H1 (cell line): ENCODE measurements around the gene RAP1B. TPM values are rescaled to one million over a fixed set of nuclear protein-coding genes. Genes with fewer than 3 reads are reported as not detected.

Experiments used
- CTCF ChIA-PET: fragments of 300-600 bp; sonication (Branson Sonifier 250); formaldehyde crosslinking; loops from one replicate; lab custom pipeline; 2021; ENCODE audit not compliant: partially characterized antibody; lab: Charles Lee
- POLR2A ChIA-PET: fragments of 300-600 bp; sonication (Branson Sonifier 250); formaldehyde crosslinking; loops from one replicate; lab custom pipeline; 2021; ENCODE audit warnings: inconsistent platforms; ENCODE audit not compliant: partially characterized antibody; lab: Charles Lee
- DNase-seq, 2 experiments: peaks; one replicate each; pipeline versions ENCODE4 v3.0.0 to v3.0.0-alpha.2; 2010 to 2022; ENCODE audit warnings: low spot score in 2 of 2, low read depth in 1 of 2, mixed read lengths in 1 of 2
- FAIRE-seq: peaks from 2 replicates; lab custom pipeline; 2011; peaks lifted over from hg19 to GRCh38; lab: Jason Lieb, UNC
- H2AFZ ChIP-seq: 2 replicates; pipeline ENCODE4 v1.8.1; 2012; ENCODE audit warnings: low read length, inconsistent platforms
- H2AK5ac ChIP-seq: 2 replicates; pipeline ENCODE4 v1.6.1; 2013; ENCODE audit warnings: low read depth, low read length
- H2BK120ac ChIP-seq: replicated peaks from 2 replicates; pipeline ENCODE3; 2013; ENCODE audit warnings: low read depth, low read length, inconsistent platforms
- H2BK12ac ChIP-seq: 2 replicates; pipeline ENCODE4 v1.6.1; 2013; ENCODE audit warnings: low read depth, low read length
- H2BK15ac ChIP-seq: 2 replicates; pipeline ENCODE4 v1.6.1; 2013; ENCODE audit warnings: low read length
- H2BK20ac ChIP-seq: 2 replicates; pipeline ENCODE4 v1.6.1; 2013; ENCODE audit warnings: low read length
- H2BK5ac ChIP-seq: 2 replicates; pipeline ENCODE4 v1.6.1; 2013; ENCODE audit warnings: low read depth, low read length
- H3K14ac ChIP-seq: 2 replicates; pipeline ENCODE4 v1.6.1; 2013; ENCODE audit warnings: inconsistent platforms; ENCODE audit not compliant: insufficient read length
- H3K18ac ChIP-seq: 2 replicates; pipeline ENCODE4 v1.6.1; 2013; ENCODE audit warnings: low read length; ENCODE audit errors: extremely low read depth
- H3K23ac ChIP-seq: 2 replicates; pipeline ENCODE4 v1.6.1; 2013; ENCODE audit warnings: inconsistent platforms; ENCODE audit not compliant: insufficient read length
- H3K23me2 ChIP-seq: 2 replicates; pipeline ENCODE4 v1.6.1; 2013; ENCODE audit warnings: low read depth, low read length
- H3K27ac ChIP-seq: 2 replicates; pipeline ENCODE4 v1.6.1; 2011; ENCODE audit warnings: low read depth, low read length, inconsistent platforms
- H3K27me3 ChIP-seq, 4 experiments: replicated peaks in 1 of 4; 1 replicate in 1 of 4; 2 replicates in 3 of 4; pipeline versions ENCODE4 v1.6.1 to v1.8.1; 2011 to 2013; ENCODE audit warnings: low read length in 3 of 4, mild to moderate bottlenecking in 3 of 4, inconsistent platforms in 2 of 4, mixed read lengths in 2 of 4, moderate library complexity in 1 of 4; ENCODE audit not compliant: control insufficient read depth in 3 of 4, insufficient read depth in 3 of 4; ENCODE audit errors: extremely low read depth in 1 of 4
- H3K36me3 ChIP-seq, 4 experiments: 2 replicates each; pipeline versions ENCODE4 v1.6.1 to v1.8.1; 2011 to 2013; ENCODE audit warnings: mild to moderate bottlenecking in 4 of 4, low read length in 3 of 4, moderate library complexity in 2 of 4, control low read depth in 1 of 4, inconsistent platforms in 1 of 4; ENCODE audit not compliant: insufficient read depth in 4 of 4, control insufficient read depth in 2 of 4
- H3K4ac ChIP-seq: replicated peaks from 2 replicates; pipeline ENCODE3; 2013; ENCODE audit warnings: low read length, low read depth, mixed read lengths, inconsistent platforms; ENCODE audit not compliant: insufficient read length
- H3K4me1 ChIP-seq, 4 experiments: replicated peaks in 1 of 4; 1 replicate in 1 of 4; 2 replicates in 3 of 4; pipeline versions ENCODE4 v1.6.1 to v1.8.1; 2011 to 2013; ENCODE audit warnings: low read length in 3 of 4, inconsistent platforms in 2 of 4, mixed read lengths in 1 of 4; ENCODE audit not compliant: insufficient read depth in 4 of 4, control insufficient read depth in 3 of 4
- H3K4me2 ChIP-seq, 2 experiments: 2 replicates each; pipeline versions ENCODE4 v1.6.1 to v1.8.1; 2011 to 2013; ENCODE audit warnings: low read depth in 2 of 2, low read length in 2 of 2, control low read depth in 1 of 2, inconsistent platforms in 1 of 2, mild to moderate bottlenecking in 1 of 2; ENCODE audit not compliant: insufficient read depth in 1 of 2
- H3K4me3 ChIP-seq, 4 experiments: fragments of 200-600, 300-600 bp in 1 of 4; sonication (generic), shearing (Covaris generic), sonication (Bioruptor Twin) in 1 of 4; 2 replicates each; pipeline versions ENCODE4 v1.5.1 to v1.8.1; 2011 to 2016; ENCODE audit warnings: low read length in 4 of 4, low read depth in 3 of 4, control low read depth in 2 of 4, inconsistent platforms in 2 of 4, mild to moderate bottlenecking in 2 of 4, mixed read lengths in 1 of 4, moderate library complexity in 1 of 4; ENCODE audit not compliant: insufficient read depth in 2 of 4; ENCODE audit errors: extremely low read depth in 1 of 4
- H3K56ac ChIP-seq: replicated peaks from 2 replicates; pipeline ENCODE3; 2013; ENCODE audit warnings: low read depth, mild to moderate bottlenecking, mixed read lengths, low read length, inconsistent platforms; ENCODE audit not compliant: insufficient read length
- H3K79me1 ChIP-seq: 2 replicates; pipeline ENCODE4 v1.6.1; 2013; ENCODE audit warnings: low read depth, low read length, control low read depth
- H3K79me2 ChIP-seq, 2 experiments: 2 replicates each; pipeline versions ENCODE4 v1.6.1 to v1.8.1; 2012 to 2013; ENCODE audit warnings: low read length in 2 of 2, mild to moderate bottlenecking in 2 of 2, inconsistent platforms in 1 of 2; ENCODE audit not compliant: insufficient read depth in 2 of 2, control insufficient read depth in 1 of 2
- H3K9ac ChIP-seq, 4 experiments: replicated peaks in 1 of 4; 1 replicate in 1 of 4; 2 replicates in 3 of 4; pipeline versions ENCODE4 v1.6.1 to v1.8.1; 2011 to 2013; ENCODE audit warnings: low read depth in 3 of 4, low read length in 3 of 4, control low read depth in 2 of 4, mild to moderate bottlenecking in 2 of 4, moderate library complexity in 2 of 4, inconsistent platforms in 1 of 4; ENCODE audit errors: extremely low read depth in 1 of 4
- H3K9me3 ChIP-seq, 2 experiments: 2 replicates each; pipeline versions ENCODE4 v1.6.1 to v1.8.1; 2012 to 2013; ENCODE audit warnings: mild to moderate bottlenecking in 2 of 2, moderate library complexity in 2 of 2, control low read depth in 1 of 2, inconsistent platforms in 1 of 2, low read depth in 1 of 2, low read length in 1 of 2, mixed read lengths in 1 of 2; ENCODE audit not compliant: insufficient read depth in 2 of 2
- H4K20me1 ChIP-seq, 2 experiments: replicated peaks in 1 of 2; 2 replicates each; pipeline versions ENCODE3 to v1.8.1; 2011 to 2013; ENCODE audit warnings: inconsistent platforms in 2 of 2, low read length in 2 of 2, mild to moderate bottlenecking in 1 of 2; ENCODE audit not compliant: insufficient read depth in 2 of 2, control insufficient read depth in 1 of 2
- H4K5ac ChIP-seq: 2 replicates; pipeline ENCODE4 v1.6.1; 2013; ENCODE audit warnings: low read length, low read depth, mixed read lengths, inconsistent platforms; ENCODE audit not compliant: insufficient read length
- H4K8ac ChIP-seq: 2 replicates; pipeline ENCODE4 v1.8.0; 2013; ENCODE audit warnings: mild to moderate bottlenecking, moderate library complexity, low read length, inconsistent platforms; ENCODE audit not compliant: insufficient read depth; ENCODE audit errors: extremely low read depth
- H4K91ac ChIP-seq: replicated peaks from 2 replicates; pipeline ENCODE3; 2013; ENCODE audit warnings: low read length, mixed read lengths, inconsistent platforms; ENCODE audit not compliant: insufficient read length
- EGR1 ChIP-seq: IDR thresholded peaks from 2 replicates; pipeline ENCODE4 v1.6.1; 2011; ENCODE audit warnings: low read depth, low read length, borderline replicate concordance
- JUND ChIP-seq: IDR thresholded peaks from 2 replicates; pipeline ENCODE4 v1.6.1; 2011; ENCODE audit warnings: mild to moderate bottlenecking, improper control_type of control experiment, low read length
- RBBP5 ChIP-seq: IDR thresholded peaks from 2 replicates; pipeline ENCODE4 v1.7.1; 2012; ENCODE audit warnings: low read depth, mild to moderate bottlenecking, inconsistent platforms, low read length, moderate library complexity, borderline replicate concordance
- RNF2 ChIP-seq: fragments of 200-900, 300-1000 bp; sonication (generic); IDR thresholded peaks from 2 replicates; pipeline ENCODE4 v1.7.1; 2016; ENCODE audit warnings: borderline replicate concordance, low read depth, mild to moderate bottlenecking, antibody characterized with exemption, low read length; ENCODE audit not compliant: poor library complexity, severe bottlenecking; ENCODE audit errors: missing control alignments
- SIN3A ChIP-seq, 2 experiments: IDR thresholded peaks in 1 of 2; conservative IDR thresholded peaks in 1 of 2; 2 replicates each; pipeline ENCODE4 v1.6.1; 2011 to 2012; ENCODE audit warnings: low read length in 2 of 2, improper control_type of control experiment in 1 of 2, low read depth in 1 of 2, mild to moderate bottlenecking in 1 of 2
- SP2 ChIP-seq: IDR thresholded peaks from 2 replicates; pipeline ENCODE4 v1.6.1; 2012; ENCODE audit warnings: mild to moderate bottlenecking, low read length, inconsistent platforms
- SP4 ChIP-seq: IDR thresholded peaks from 2 replicates; pipeline ENCODE4 v1.6.1; 2012; ENCODE audit warnings: low read length, inconsistent platforms
- WGBS, 2 experiments: shearing (Covaris generic) in 1 of 2; methylation state at CpG; one replicate each; pipeline versions ENCODE4 v1.1.6 to v1.1.7; 2013 to 2015; ENCODE audit warnings: low lambda C conversion rate in 2 of 2, mixed read lengths in 2 of 2, inconsistent platforms in 1 of 2, low coverage in 1 of 2, missing lambda C conversion rate in 1 of 2; ENCODE audit not compliant: insufficient replicate concordance in 2 of 2, insufficient coverage in 1 of 2, insufficient read length in 1 of 2; ENCODE audit errors: extremely low coverage in 1 of 2, missing lambda C conversion rate in 1 of 2; 5-methylcytosine and 5-hydroxymethylcytosine counted together
- polyA plus RNA-seq, 7 experiments: library from polyadenylated mRNA; depleted of rRNA in 3 of 7; stranded (reverse) in 5 of 7; unstranded in 2 of 7; fragments of >200 nt in 5 of 7; fragments of 200-250 nt in 2 of 7; gene quantifications; 1 replicate in 5 of 7; 2 replicates in 1 of 7; 4 replicates in 1 of 7; pipeline versions ENCODE4 v1.2.1 to v1.2.3, GENCODE V29; 2011 to 2013; ENCODE audit warnings: missing spikeins in 2 of 7, mixed read lengths in 2 of 7
- total RNA-seq: library from RNA; stranded (reverse); fragmentation: NEBNext Ultra II Directional; extraction: Animal tissue kit (Norgen Biotek cat#: 25700); gene quantifications from 2 replicates; pipeline ENCODE4 v1.2.1, GENCODE V29; 2021

Gene RAP1B
- total and polyA plus RNA-seq, 2 of the 8 experiments (the other 6 are each of a cell fraction or from before 2014, with no cell fraction given), result 61.4 to 112 TPM

DNA sequence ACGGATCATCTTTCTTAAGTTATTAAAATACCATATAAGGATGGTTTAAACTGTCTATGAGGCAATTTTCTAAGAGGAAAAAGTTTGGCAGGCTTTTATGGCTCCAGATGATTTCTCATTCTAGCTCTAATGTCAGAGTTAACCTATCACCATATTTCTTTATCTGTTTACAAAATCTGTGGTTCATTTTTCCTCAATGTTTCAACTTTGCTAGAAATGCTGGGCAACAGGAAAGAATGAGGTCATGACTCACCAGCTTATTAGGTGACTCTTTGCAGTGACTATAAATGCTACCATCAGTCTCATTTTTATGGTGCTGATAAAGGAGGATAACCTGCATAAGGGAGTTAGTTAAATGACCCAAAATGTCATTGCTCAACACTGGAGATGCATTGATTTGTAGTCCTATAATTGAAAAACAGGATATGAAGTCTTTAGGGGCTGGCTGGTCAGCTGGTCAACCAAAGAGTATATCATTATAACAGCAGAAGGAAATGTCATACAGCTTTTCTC, 45.3 kb upstream of the RAP1B start:
- no peak overlapping the region for H2AK5ac ChIP-seq
- no peak overlapping the region for H3K18ac ChIP-seq
- H3K4me1 ChIP-seq, result peaks cover 1 to 3% (median 2%) of the 10 kb centered on the region in 4 experiments; a peak in 5 of 7 replicates
- H3K79me2 ChIP-seq, result no peaks in the 10 kb centered on the region
- no peak for DNase-seq
- TF ChIP-seq JUND (no peak), RBBP5 (no peak), RNF2 (no peak), SP2 (no peak), SP4 (no peak), SIN3A (conservative IDR thresholded peaks at IDR 0.05 in 1 of 2, IDR thresholded peaks at IDR 0.05 in 1 of 2; ENCODE audit: low read depth in 1 of 2, low read length in 2 of 2) (no peak), EGR1 (no peak)
- TF ChIP-seq, all 59 proteins: peak for 0
- CTCF ChIA-PET, result interaction anchor here (1.1 kb wide), 1 partner anchor 30 kb away, joined by 3 read pairs; no protein-coding TSS in a partner anchor
- Histone ChIP-seq H3K56ac (no peak overlapping the region), H4K20me1 (no peaks in the 10 kb centered on the region), H2BK15ac (no peak overlapping the region), H3K23me2 (no peaks in the 10 kb centered on the region), H3K79me1 (no peaks in the 10 kb centered on the region), H2BK120ac (no peak overlapping the region), H3K9me3 (no peaks in the 10 kb centered on the region), H4K8ac (no peak overlapping the region), H4K5ac (no peak overlapping the region), H3K9ac (no peak overlapping the region), H3K27me3 (no peaks in the 10 kb centered on the region), H3K4ac (no peak overlapping the region), H2BK5ac (no peak overlapping the region), H2BK12ac (no peak overlapping the region), H4K91ac (no peak overlapping the region), H3K36me3 (no peaks in the 10 kb centered on the region), H2AFZ (no peak overlapping the region), H3K4me3 (no peak overlapping the region), H2BK20ac (no peak overlapping the region), H3K14ac (no peak overlapping the region), H3K4me2 (no peak overlapping the region), H3K27ac (no peak overlapping the region), H3K23ac (no peak overlapping the region)
- FAIRE-seq, result no peak
- 86% methylated on average over 1 of the region's 1 CpG; no CpG with 5 or more reads in 1 of the 2 experiments for WGBS, 2 experiments
- POLR2A ChIA-PET, result interaction anchor here (1.1 kb wide), 1 partner anchor 207 kb away, joined by 4 read pairs; no protein-coding TSS in a partner anchor
